HG03045 (cell line): ENCODE data around the gene CACNA1C.

Source experiments
- ATAC-seq: cut with Tn5 transposase; IDR thresholded peaks from one replicate; pipeline ENCODE4 v1.9.1; 2021; ENCODE audit warnings: mild to moderate bottlenecking, moderate library complexity; ENCODE audit not compliant: unreplicated experiment

The CACNA1C gene

GRCh38 chr12:2034633-2035430 is 18.0 kb upstream of the CACNA1C start:
- peak; percentile 61 for ATAC-seq

- no peak for ATAC-seq
These were observed 17.2 kb upstream of the CACNA1C start for GRCh38 chr12:2035431-2036055.

GRCh38 chr12:2039034-2039433 is 13.8 kb upstream of the CACNA1C start:
- no peak for ATAC-seq

DNA sequence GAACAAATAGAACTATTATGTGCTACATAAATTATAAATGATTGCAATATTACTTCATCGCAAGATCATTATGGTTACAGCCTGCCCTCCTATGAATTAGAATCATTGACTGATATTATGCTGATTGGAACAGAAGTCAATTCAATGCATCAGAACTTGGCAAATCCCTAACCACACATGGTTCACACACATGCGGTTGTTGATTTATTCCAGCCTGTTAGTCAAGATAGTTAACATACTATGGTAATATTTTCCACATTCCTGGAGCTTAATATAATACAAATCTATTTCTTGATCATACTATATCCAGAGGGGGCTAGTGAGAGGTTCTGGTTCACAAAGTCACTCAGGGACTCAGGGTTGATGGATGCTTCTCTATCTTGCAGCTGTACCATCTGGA is 9.7 kb upstream of the CACNA1C start:
- ATAC-seq = no peak

DNA sequence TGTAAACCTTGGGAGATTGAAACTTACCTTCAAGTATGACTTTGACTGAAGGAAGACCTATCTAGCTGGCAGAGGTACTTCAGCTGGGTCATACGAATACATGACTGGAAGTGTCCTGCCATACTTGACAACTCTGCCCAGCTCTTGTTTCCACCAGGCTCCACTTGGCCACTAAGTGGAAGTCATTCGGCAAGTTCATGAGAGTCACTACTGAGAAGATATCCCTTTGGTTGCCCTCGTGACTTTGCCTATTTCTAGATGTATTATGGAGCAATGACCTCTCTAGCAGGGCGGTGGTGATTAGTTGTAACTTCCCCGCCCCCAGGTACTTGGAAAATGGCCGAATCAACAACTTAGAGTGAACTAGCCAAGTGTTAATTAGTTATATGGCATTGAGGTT is 8.6 kb upstream of the CACNA1C start:
- no peak for ATAC-seq

DNA sequence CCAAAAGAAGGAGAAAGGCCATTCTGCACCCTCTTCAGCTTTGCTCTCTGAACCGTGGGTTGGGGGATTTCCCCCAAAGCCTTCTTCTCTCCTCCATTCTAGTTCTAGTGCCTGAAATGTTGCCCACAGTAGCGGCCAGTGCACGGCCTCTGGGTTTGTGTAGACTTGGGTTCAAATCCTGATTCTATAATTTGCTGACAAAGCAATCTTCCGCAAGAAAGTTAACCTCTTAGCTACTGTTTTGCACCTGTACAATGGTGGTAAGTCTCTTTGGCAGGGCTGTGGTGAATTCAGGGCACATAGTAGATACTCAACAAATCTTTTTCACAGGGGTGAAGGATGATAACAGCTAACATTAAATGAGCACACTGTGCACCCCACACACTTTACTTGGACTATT is 5.8 kb upstream of the CACNA1C start:
- ATAC-seq = no peak

DNA sequence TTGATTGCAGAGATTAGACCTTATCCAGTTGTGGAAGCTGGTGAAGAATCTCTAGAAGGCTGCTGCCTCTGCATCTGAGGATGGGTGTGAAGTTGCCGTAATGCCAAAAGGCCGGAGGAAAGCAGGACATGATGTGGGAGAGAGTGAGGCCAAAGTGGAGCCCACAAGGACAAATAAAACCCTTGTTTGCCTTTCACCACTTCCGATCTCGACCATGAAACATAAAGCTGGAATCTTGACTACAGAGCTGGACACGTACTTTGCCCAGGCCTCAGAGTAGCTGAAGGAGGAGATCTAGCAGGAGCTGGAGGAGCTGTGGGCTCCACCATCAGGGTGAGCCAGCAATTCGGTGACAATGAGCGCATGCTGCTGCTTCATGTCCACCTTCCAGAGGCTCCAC is 5.0 kb upstream of the CACNA1C start:
- ATAC-seq = no peak

DNA sequence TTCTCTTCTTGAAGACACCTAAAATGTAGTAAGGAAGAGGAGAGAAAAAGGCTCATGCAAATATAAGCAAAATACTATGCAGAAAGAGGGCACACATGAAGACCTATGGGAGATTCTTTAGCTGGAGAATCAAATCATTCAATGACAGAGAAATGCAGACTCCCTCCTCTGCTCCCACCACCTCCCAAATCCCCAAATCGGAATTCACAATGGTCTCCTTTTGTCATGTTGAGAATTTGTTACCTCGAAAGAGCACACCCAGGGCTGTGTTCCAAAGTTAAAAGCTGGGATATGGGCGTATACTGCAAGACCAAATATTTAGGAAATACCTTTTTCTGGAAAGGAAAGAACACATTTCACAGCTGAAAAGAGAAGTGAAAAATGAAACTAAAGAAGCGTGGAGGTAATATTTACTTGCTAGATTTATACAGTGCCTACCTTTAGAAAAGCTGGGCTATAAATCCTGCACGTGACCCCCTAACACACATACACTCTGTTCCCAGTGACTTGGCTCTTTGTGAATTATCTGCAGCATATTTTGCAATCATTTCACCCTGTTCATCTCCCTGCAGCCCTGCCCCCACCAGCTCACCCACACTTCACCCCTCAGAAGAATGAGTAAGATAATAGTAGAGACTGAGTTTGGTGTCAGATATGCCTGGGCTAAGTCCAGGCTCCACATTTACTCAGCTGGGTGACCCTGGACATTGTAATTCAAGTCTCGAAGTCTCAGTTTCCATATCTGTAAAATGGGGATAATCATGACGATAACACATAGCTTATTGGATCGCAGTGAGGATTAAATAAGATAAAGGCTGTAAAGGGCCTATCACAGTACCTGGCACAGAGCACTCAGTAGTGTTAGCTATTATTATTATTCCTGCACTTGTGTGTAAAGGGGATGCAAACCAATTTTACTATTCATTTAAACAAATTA is 2.9 kb upstream of the CACNA1C start:
- no peak for ATAC-seq

- ATAC-seq = no peak
These were observed 826 bp upstream of the CACNA1C start for GRCh38 chr12:2051700-2052621.

GRCh38 chr12:2053691-2054090 is 904 bp downstream of the CACNA1C start:
- no peak for ATAC-seq

DNA sequence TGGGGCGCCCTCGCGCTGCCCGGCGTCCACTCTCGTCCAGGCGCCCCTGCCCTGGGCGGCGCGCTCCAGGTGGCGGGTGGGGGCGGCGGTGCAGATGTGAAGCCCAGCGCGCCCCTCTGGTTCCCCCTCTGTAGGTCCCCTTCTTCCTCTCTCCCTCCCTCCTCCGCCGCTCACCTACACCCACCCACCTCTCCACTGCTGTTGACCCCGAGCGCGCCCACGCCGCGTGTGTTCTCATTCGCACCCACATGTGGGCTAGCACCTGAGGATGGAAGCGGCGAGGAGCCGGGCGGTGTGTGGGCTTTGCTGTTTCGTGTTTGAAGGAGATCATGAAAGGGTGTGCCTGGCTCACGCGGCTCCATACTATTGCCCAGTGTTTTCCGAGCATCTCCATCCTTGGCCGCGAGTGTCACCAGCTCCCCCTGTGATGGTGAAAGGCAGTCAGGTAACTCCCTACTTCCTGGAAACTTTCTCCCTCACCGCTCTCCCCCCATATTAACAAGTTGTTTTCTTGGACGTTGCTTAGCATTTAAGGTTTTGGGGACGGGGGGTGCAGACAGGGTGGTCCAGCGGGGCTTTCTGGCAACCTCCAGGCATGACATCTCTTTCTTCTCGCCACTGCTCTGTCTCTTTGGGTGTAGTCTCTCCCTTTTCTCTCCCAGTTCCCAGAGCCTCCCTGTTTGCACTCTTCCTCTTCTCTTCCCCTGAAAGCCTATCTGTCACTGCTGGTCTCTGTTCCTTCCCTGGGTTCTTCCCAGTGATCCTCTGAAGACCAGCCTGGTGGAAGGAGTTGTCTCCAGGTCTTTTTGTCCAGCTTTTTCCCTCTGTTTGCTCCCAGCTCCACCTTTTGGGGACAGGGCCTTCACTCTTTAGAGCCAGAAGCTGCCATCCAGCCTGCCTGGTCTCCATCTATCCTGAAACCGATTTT is 1.6 kb downstream of the CACNA1C start:
- no peak for ATAC-seq

DNA sequence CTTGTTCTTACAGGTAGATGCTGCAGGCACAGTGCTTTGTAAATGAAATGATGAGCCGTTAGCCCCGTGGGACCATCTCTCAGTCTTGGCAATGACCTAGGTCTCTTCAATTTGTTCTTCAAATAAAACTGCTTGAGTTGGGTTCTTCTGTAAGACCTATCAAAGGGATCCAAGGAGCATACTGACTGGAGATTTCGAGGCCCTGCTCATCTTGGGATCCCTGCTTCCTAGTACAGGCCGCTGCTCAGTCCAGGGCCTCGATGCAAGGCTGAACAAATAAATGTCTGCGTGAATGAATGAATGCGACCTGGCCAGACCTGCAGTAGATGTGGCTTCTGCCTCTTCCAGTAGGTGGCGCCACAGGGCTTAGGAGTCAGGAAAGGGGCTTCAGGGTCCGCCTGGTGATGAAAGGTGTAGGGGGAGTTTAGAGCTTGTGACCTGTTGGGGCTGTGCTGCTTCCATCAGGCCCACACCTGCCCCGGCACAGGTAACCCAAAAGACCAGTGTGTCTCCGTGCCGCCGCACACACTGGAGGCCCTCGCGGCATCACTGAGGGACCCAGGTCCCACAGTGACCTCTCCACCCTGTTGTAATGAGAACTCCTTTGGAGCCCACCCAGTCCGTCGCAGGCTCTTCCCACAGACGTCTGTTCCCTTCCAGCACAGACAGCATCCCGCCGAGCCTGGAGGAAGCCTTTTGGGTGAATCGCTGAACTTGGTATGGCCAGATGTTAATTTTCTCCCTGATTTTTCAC is 4.4 kb downstream of the CACNA1C start:
- ATAC-seq = no peak

DNA sequence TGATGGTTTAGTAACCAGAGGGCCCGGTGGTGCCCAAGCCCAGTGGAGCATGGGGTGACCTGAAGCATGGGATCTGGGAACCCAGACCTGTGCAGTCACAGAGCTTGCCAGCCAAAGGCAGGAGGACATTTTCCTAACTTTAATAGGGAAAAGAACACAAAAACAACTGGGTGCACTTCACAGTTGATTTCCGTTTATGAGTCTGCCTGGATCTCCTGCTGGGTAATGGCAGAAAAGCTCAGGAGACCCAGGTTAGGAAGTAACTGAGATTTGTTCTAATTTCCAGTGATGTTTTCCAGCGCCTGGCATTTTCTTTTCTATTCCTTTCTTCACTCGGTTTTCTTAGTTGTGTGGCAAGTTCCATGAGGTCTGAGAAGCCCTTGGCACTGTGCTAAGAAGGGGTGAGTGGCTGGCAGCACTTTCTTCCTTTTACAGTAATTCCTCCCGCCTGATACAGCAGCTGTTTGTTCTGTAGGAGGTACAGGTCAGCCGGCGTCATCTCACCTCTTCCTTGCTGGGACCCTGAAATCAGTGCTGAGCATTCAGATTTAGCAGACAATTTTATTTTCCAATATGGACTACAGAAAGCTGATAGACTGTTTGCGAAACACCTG is 5.1 kb downstream of the CACNA1C start:
- no peak for ATAC-seq

- no peak for ATAC-seq
These were observed 6.0 kb downstream of the CACNA1C start for GRCh38 chr12:2058837-2059236.

- no peak for ATAC-seq
These were observed 8.6 kb downstream of the CACNA1C start for GRCh38 chr12:2061402-2061801.

- ATAC-seq = no peak
These were observed 11.3 kb downstream of the CACNA1C start for GRCh38 chr12:2064071-2064507.

DNA sequence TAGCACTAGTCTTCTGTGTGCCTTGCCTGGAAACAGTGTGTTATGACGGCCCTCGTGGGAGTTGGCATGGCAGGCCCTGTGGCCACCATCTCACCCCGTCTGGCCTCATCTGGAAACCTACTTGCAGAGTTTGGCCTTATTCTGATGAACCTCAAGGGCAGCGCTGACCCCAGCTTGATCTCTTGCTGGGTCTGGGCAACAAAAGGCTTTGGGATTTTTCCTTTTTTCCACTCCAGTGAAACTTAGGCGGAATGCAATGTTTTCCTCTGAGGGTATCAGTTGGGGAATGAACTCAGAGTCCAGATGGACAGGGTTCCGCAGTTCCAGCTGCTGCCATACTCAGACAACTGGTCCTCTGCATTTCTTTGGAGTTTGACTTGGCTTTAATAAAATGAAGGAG is 15.9 kb downstream of the CACNA1C start:
- ATAC-seq = no peak

- no peak for ATAC-seq
These were observed 17.8 kb downstream of the CACNA1C start for GRCh38 chr12:2070440-2071045.
